Neuronal stem cell (in vitro differentiated cells): ENCODE measurements around the gene SPPL2C.

Source experiments
- DNase-seq: peaks from one replicate; pipeline ENCODE4 v3.0.0-alpha.2; 2013; ENCODE audit warnings: low spot score
- H2AFZ ChIP-seq: one replicate; pipeline ENCODE4 v1.6.1; 2013; ENCODE audit warnings: mild to moderate bottlenecking, low read length, inconsistent platforms
- H2AK5ac ChIP-seq: 2 replicates; pipeline ENCODE4 v1.6.1; 2013; ENCODE audit warnings: low read depth, mild to moderate bottlenecking, inconsistent platforms, low read length, moderate library complexity, mixed read lengths
- H2BK120ac ChIP-seq: 2 replicates; pipeline ENCODE4 v1.6.1; 2013; ENCODE audit warnings: low read depth, mild to moderate bottlenecking, inconsistent platforms, low read length, moderate library complexity, mixed read lengths
- H2BK12ac ChIP-seq: one replicate; pipeline ENCODE4 v1.6.1; 2013; ENCODE audit warnings: low read length, inconsistent platforms
- H2BK15ac ChIP-seq: 2 replicates; pipeline ENCODE4 v1.6.1; 2013; ENCODE audit warnings: mild to moderate bottlenecking, low read length, inconsistent platforms, mixed read lengths
- H2BK5ac ChIP-seq: one replicate; pipeline ENCODE4 v1.6.1; 2013; ENCODE audit warnings: inconsistent platforms, mild to moderate bottlenecking, low read length, moderate library complexity
- H3K14ac ChIP-seq: one replicate; pipeline ENCODE4 v1.6.1; 2013; ENCODE audit warnings: low read length, inconsistent platforms
- H3K18ac ChIP-seq: 2 replicates; pipeline ENCODE4 v1.6.1; 2013; ENCODE audit warnings: low read length, inconsistent platforms
- H3K23ac ChIP-seq: 2 replicates; pipeline ENCODE4 v1.6.1; 2013; ENCODE audit warnings: low read depth, mild to moderate bottlenecking, mixed read lengths, low read length, inconsistent platforms; ENCODE audit not compliant: poor library complexity
- H3K27ac ChIP-seq: replicated peaks from 3 replicates; pipeline ENCODE4 v1.5.1; 2013; ENCODE audit warnings: low read length, inconsistent platforms
- H3K27me3 ChIP-seq, 3 experiments: 2 replicates each; pipeline ENCODE4 v1.6.1; 2013; ENCODE audit warnings: low read length in 3 of 3, mild to moderate bottlenecking in 2 of 3, inconsistent platforms in 1 of 3, low read depth in 1 of 3, mixed read lengths in 1 of 3, moderate library complexity in 1 of 3; ENCODE audit not compliant: control insufficient read depth in 3 of 3, insufficient read depth in 3 of 3
- H3K36me3 ChIP-seq, 2 donors: replicated peaks in 1 of 2; 2 replicates each; pipeline ENCODE4 v1.6.1; 2013; ENCODE audit warnings: low read length in 2 of 2; ENCODE audit not compliant: control insufficient read depth in 2 of 2, insufficient read depth in 2 of 2
- H3K4ac ChIP-seq: 2 replicates; pipeline ENCODE4 v1.6.1; 2013; ENCODE audit warnings: inconsistent platforms, mild to moderate bottlenecking, low read length, moderate library complexity
- H3K4me1 ChIP-seq, 2 donors: 1 replicate in 1 of 2; 2 replicates in 1 of 2; pipeline ENCODE4 v1.6.1; 2013; ENCODE audit warnings: low read length in 2 of 2, low read depth in 1 of 2; ENCODE audit not compliant: control insufficient read depth in 2 of 2, insufficient read depth in 1 of 2
- H3K4me2 ChIP-seq: one replicate; pipeline ENCODE4 v1.6.1; 2013; ENCODE audit warnings: mild to moderate bottlenecking, low read length, inconsistent platforms; ENCODE audit not compliant: insufficient read depth, poor library complexity, severe bottlenecking
- H3K4me3 ChIP-seq, 2 donors: 2 replicates each; pipeline ENCODE4 v1.5.1; 2013; ENCODE audit warnings: low read length in 2 of 2, mild to moderate bottlenecking in 2 of 2, inconsistent platforms in 1 of 2, moderate library complexity in 1 of 2
- H3K79me1 ChIP-seq: one replicate; pipeline ENCODE4 v1.6.1; 2013; ENCODE audit warnings: low read depth, mild to moderate bottlenecking, inconsistent platforms, low read length, moderate library complexity
- H3K9ac ChIP-seq: one replicate; pipeline ENCODE4 v1.6.1; 2013; ENCODE audit warnings: mild to moderate bottlenecking, low read depth, low read length, inconsistent platforms; ENCODE audit not compliant: poor library complexity
- H3K9me3 ChIP-seq, 2 donors: replicated peaks in 1 of 2; 2 replicates each; pipeline versions ENCODE3 to v1.6.1; 2013; ENCODE audit warnings: low read length in 2 of 2, mild to moderate bottlenecking in 2 of 2, inconsistent platforms in 1 of 2, low read depth in 1 of 2, mixed read lengths in 1 of 2, moderate library complexity in 1 of 2; ENCODE audit not compliant: control insufficient read depth in 2 of 2, insufficient read depth in 1 of 2
- H4K8ac ChIP-seq: one replicate; pipeline ENCODE4 v1.6.1; 2013; ENCODE audit warnings: low read depth, mild to moderate bottlenecking, inconsistent platforms, low read length, moderate library complexity
- H4K91ac ChIP-seq: one replicate; pipeline ENCODE4 v1.6.1; 2013; ENCODE audit warnings: low read length, low read depth, mild to moderate bottlenecking, inconsistent platforms; ENCODE audit not compliant: poor library complexity
- WGBS, 2 donors: extraction: QIAGEN DNeasy Blood & Tissue Kit; methylation state at CpG; one replicate each; pipeline ENCODE4 v1.1.7; 2013; ENCODE audit warnings: missing lambda C conversion rate in 2 of 2, mixed read lengths in 1 of 2; ENCODE audit not compliant: insufficient read length in 2 of 2, insufficient replicate concordance in 1 of 2; ENCODE audit errors: extremely low coverage in 2 of 2; 5-methylcytosine and 5-hydroxymethylcytosine counted together

SPPL2C gene

GRCh38 chr17:45814622-45815606 lies 29.8 kb upstream of the SPPL2C start:
- Histone ChIP-seq H4K8ac (no peak overlapping the region), H3K36me3 (no peaks in the 10 kb centered on the region), H3K18ac (no peak overlapping the region), H3K4me2 (no peak overlapping the region), H3K9ac (no peak overlapping the region), H3K79me1 (no peaks in the 10 kb centered on the region), H2BK15ac (no peak overlapping the region), H2BK120ac (no peak overlapping the region), H3K27me3 (peaks cover 0 to 3% (median 0%) of the 10 kb centered on the region in 3 experiments), H2BK12ac (no peak overlapping the region), H3K27ac (no peak overlapping the region), H2AFZ (no peak overlapping the region), H4K91ac (no peak overlapping the region), H3K9me3 (no peaks in the 10 kb centered on the region), H3K23ac (no peak overlapping the region), H3K4me1 (peaks cover 0 to 12% of the 10 kb centered on the region in 2 donors), H2AK5ac (no peak overlapping the region), H2BK5ac (no peak overlapping the region), H3K4ac (no peak overlapping the region), H3K14ac (no peak overlapping the region), H3K4me3 (no peak overlapping the region)
- DNase-seq = no peak
- no CpG with 5 or more reads among the region's 17 CpGs for WGBS, 2 donors

- Histone ChIP-seq H2BK5ac (no peak overlapping the region), H3K4me2 (no peak overlapping the region), H3K9ac (no peak overlapping the region), H2AK5ac (no peak overlapping the region), H4K8ac (no peak overlapping the region), H3K79me1 (no peaks in the 10 kb centered on the region), H2BK120ac (no peak overlapping the region), H3K27me3 (peaks cover 0 to 5% (median 0%) of the 10 kb centered on the region in 3 experiments), H3K9me3 (no peaks in the 10 kb centered on the region), H3K23ac (no peak overlapping the region), H3K27ac (no peak overlapping the region), H4K91ac (no peak overlapping the region), H3K18ac (no peak overlapping the region), H2AFZ (no peak overlapping the region), H3K4me3 (no peak overlapping the region), H3K14ac (no peak overlapping the region), H2BK15ac (no peak overlapping the region), H3K4ac (no peak overlapping the region), H3K4me1 (peaks cover 0 to 12% of the 10 kb centered on the region in 2 donors), H2BK12ac (no peak overlapping the region), H3K36me3 (no peaks in the 10 kb centered on the region)
- no CpG with 5 or more reads among the region's 6 CpGs for WGBS, 2 donors
- DNase-seq = no peak
These were observed 28.9 kb upstream of the SPPL2C start for GRCh38 chr17:45815752-45816151.

- no peaks in the 10 kb centered on the region for H3K36me3 ChIP-seq
- no peak overlapping the region for H3K4me2 ChIP-seq
- no peak overlapping the region for H3K23ac ChIP-seq
- H3K9me3 ChIP-seq = no peaks in the 10 kb centered on the region
- H2AK5ac ChIP-seq = no peak overlapping the region
- no peak overlapping the region for H4K91ac ChIP-seq
- H2BK5ac ChIP-seq = no peak overlapping the region
- no peak overlapping the region for H4K8ac ChIP-seq
- no peak overlapping the region for H3K4me3 ChIP-seq
- H2BK15ac ChIP-seq = no peak overlapping the region
- H3K4ac ChIP-seq = no peak overlapping the region
- no peak overlapping the region for H3K9ac ChIP-seq
- no peak overlapping the region for H3K18ac ChIP-seq
- peaks cover 0 to 6% of the 10 kb centered on the region in 2 donors for H3K4me1 ChIP-seq
- no peak for DNase-seq
- no peak overlapping the region for H2BK12ac ChIP-seq
- H2AFZ ChIP-seq = no peak overlapping the region
- no peak overlapping the region for H2BK120ac ChIP-seq
- H3K14ac ChIP-seq = no peak overlapping the region
- no peak overlapping the region for H3K27ac ChIP-seq
- no CpG with 5 or more reads among the region's 6 CpGs for WGBS, 2 donors
- H3K27me3 ChIP-seq = peaks cover 0 to 5% (median 0%) of the 10 kb centered on the region in 3 experiments
- H3K79me1 ChIP-seq = no peaks in the 10 kb centered on the region
These were observed 26.6 kb upstream of the SPPL2C start for GRCh38 chr17:45818041-45818440.

GRCh38 chr17:45818699-45819098 lies 26.0 kb upstream of the SPPL2C start:
- Histone ChIP-seq H2BK5ac (no peak overlapping the region), H3K18ac (no peak overlapping the region), H4K91ac (no peak overlapping the region), H3K79me1 (no peaks in the 10 kb centered on the region), H3K36me3 (no peaks in the 10 kb centered on the region), H3K9ac (no peak overlapping the region), H3K4me3 (no peak overlapping the region), H3K27ac (no peak overlapping the region), H3K27me3 (peaks cover 0 to 5% (median 0%) of the 10 kb centered on the region in 3 experiments), H3K14ac (no peak overlapping the region), H3K23ac (no peak overlapping the region), H4K8ac (no peak overlapping the region), H2BK12ac (no peak overlapping the region), H2AFZ (no peak overlapping the region), H2BK120ac (no peak overlapping the region), H3K4me2 (no peak overlapping the region), H2BK15ac (no peak overlapping the region), H3K4me1 (peaks cover 0 to 3% of the 10 kb centered on the region in 2 donors), H3K9me3 (no peaks in the 10 kb centered on the region), H3K4ac (no peak overlapping the region), H2AK5ac (no peak overlapping the region)
- no CpG with 5 or more reads among the region's 4 CpGs for WGBS, 2 donors
- no peak for DNase-seq
